ENCODE results near the gene MPHOSPH9. TPM values are rescaled to one million over a fixed set of nuclear protein-coding genes. Genes with fewer than 3 reads are reported as not detected.
A peak's percentile ranks its signal among the peaks of the same experiment; 100 is the strongest.

MPHOSPH9 gene
- total and polyA plus RNA-seq, 11 donors: 6.0 to 32.3 (median 20.4) TPM

DNA sequence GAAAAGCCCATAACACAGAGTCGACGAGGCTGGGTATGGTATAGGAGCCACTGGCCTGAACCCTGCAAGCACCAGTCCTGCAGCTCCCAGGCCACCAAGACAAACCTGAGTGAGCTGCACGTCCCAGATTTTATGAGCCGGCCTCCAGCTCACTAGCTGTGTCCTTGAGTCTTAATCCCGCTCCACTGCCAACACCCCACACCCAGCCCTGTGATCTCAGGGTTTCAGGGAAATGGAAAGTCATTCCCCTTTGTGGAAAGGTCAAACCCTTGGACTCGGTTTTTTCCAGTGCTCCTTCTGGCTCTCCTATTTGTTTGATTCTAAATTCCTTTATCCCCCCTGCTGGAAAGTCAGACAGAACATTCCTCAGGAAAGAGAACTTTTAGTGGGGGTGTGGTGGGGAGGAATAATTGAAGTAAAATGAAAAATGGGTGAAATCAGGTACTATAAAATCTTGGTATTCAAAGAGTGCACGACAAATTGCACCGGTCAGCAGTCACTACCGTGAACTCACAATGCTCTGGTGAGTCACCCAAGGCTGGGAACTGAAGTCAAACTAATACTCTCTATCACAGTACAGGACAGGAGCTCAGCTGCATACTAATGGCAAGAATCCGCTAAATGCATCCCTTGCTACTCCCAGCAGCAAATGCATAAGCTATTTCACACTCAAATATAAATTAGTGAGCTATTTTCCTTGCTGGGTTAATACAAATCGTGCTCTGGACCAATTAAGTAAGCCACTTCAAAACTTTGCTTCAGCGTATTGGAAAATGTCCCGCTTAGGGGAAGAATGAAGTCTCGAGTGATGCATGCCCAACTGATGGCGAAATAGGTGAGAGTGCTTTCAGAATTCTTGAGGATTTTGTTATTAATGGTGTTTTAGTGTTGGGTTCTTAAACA lies 91.1 kb downstream of the MPHOSPH9 start:
- no peaks in the 10 kb centered on the region for H3K27me3 ChIP-seq
- intact Hi-C loops (cut with DNase I): loop anchor here in 7 of 10 donors (5.0 to 10.0 kb wide), 2 partner anchors 35 to 47 kb away; no protein-coding TSS in a partner anchor
- ATAC-seq (peak; percentile 70 to 88 (median 85)), DNase-seq (peak in 3 of 5 donors; percentile 58 to 87 (median 68))
- peaks cover 8 to 50% (median 42%) of the 10 kb centered on the region in 12 donors for H3K4me1 ChIP-seq
- H3K36me3 ChIP-seq: peaks cover 0 to 3% (median 0%) of the 10 kb centered on the region in 9 donors
- TF ChIP-seq POLR2A (IDR thresholded peaks at IDR 0.05): no peak
- TF ChIP-seq CTCF (IDR thresholded peaks at IDR 0.05): no peak
- H3K27ac ChIP-seq: peak overlapping the region; percentile 15 to 87 (median 79)
- WGBS, 4 donors: 42 to 48% (median 45%) methylated on average over 15 of the region's 15 CpGs
- H3K4me3 ChIP-seq: no peak overlapping the region
- H3K9me3 ChIP-seq: no peaks in the 10 kb centered on the region

- no peak overlapping the region for H3K4me3 ChIP-seq
- DNase-seq: no peak
- peaks cover 0 to 3% (median 0%) of the 10 kb centered on the region in 9 donors for H3K36me3 ChIP-seq
- peak overlapping the region; percentile 15 to 87 (median 79) for H3K27ac ChIP-seq
- WGBS, 4 donors: 79 to 82% (median 80%) methylated on average over 6 of the region's 6 CpGs
- no peaks in the 10 kb centered on the region for H3K9me3 ChIP-seq
- ATAC-seq: no peak
- H3K27me3 ChIP-seq: no peaks in the 10 kb centered on the region
- no peak for TF ChIP-seq CTCF (IDR thresholded peaks at IDR 0.05)
- TF ChIP-seq POLR2A (IDR thresholded peaks at IDR 0.05): no peak
- peaks cover 8 to 50% (median 42%) of the 10 kb centered on the region in 12 donors for H3K4me1 ChIP-seq
- intact Hi-C loops (cut with DNase I): loop anchor here in 7 of 10 donors (5.0 to 10.0 kb wide), 2 partner anchors 34 to 46 kb away; no protein-coding TSS in a partner anchor
Observed at GRCh38 chr12:123140676-123141614, 92.0 kb downstream of the MPHOSPH9 start.

DNA sequence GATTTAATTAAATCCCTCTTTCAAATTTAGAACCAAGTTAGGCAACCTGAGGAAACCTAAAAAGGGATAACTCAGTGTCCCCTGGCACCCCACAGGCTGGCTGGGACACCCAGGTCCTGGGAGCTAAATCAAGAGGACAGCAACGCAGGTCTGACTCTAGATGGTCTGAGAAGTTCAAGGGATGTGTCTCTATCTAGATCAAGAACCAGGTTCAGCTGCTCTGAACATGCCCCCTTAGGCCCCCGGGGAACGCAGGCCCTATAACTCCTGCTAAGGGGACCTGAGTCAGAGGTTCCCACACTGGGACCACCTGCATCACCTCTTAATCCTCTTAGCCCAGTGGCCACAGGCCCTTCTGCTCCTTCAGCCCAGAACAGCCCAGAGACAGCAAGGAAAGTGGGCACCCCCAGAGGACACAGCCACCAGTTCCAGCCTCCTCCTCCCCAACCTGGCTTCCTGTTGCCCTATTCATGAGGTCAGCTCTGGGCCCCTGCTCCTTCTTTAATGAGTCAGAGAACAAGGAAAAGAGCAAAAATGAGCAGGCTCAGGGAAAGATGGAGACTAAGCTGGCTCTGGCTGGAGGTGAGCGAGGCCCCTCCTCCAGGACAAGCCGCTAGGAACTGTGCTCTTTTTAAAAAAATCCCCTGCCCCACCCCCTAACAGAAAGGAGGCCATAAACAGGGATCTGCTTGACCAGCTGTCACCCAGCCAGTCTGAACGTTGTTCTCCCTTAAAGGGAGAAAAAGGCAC lies 92.8 kb downstream of the MPHOSPH9 start:
- DNase-seq (peak in 1 of 5 donors; percentile 38), ATAC-seq (peak in 3 of 4 donors; percentile 6 to 21 (median 12))
- no peak for TF ChIP-seq POLR2A (IDR thresholded peaks at IDR 0.05)
- TF ChIP-seq CTCF (IDR thresholded peaks at IDR 0.05): no peak
- Histone ChIP-seq H3K9me3 (no peaks in the 10 kb centered on the region), H3K4me3 (no peak overlapping the region), H3K36me3 (peaks cover 0 to 3% (median 0%) of the 10 kb centered on the region in 9 donors), H3K27me3 (no peaks in the 10 kb centered on the region), H3K4me1 (peaks cover 8 to 50% (median 42%) of the 10 kb centered on the region in 12 donors), H3K27ac (peak overlapping the region in 10 of 12 donors; percentile 4 to 87 (median 79))
- intact Hi-C loops (cut with DNase I): loop anchor here in 7 of 10 donors (5.0 to 10.0 kb wide), 2 partner anchors 33 to 45 kb away; no protein-coding TSS in a partner anchor
- WGBS, 4 donors: 55 to 63% (median 61%) methylated on average over 5 to 6 of the region's 6 CpGs

All from heart left ventricle (tissue), 16 donors.